GM18858 (cell line): ENCODE results near the gene BTG2.
"Not testable (repeated sequence)": the region's sequence is repeated elsewhere in the genome, so short reads cannot be mapped to it uniquely, and the experiment has no call there.

Experiments used
- ATAC-seq: cut with Tn5 transposase; IDR thresholded peaks from one replicate; pipeline ENCODE4 v1.9.1; 2021; ENCODE audit not compliant: unreplicated experiment

BTG2 gene

GRCh38 chr1:203314025-203314759 is 8.9 kb downstream of the BTG2 start:
- not testable (repeated sequence) for ATAC-seq

- ATAC-seq = no peak
Measured at GRCh38 chr1:203316626-203317093, 11.3 kb downstream of the BTG2 start.

- no peak for ATAC-seq
Measured at GRCh38 chr1:203317429-203318228, 12.3 kb downstream of the BTG2 start.

- ATAC-seq = no peak
Measured at GRCh38 chr1:203318229-203318517, 12.9 kb downstream of the BTG2 start.

- ATAC-seq = peak; percentile 45
Measured at GRCh38 chr1:203320591-203321272, 15.4 kb downstream of the BTG2 start.

- no peak for ATAC-seq
Measured at GRCh38 chr1:203321273-203322052, 16.1 kb downstream of the BTG2 start.

- no peak for ATAC-seq
Measured at GRCh38 chr1:203322500-203323179, 17.3 kb downstream of the BTG2 start.

- no peak for ATAC-seq
Measured at GRCh38 chr1:203323587-203323986, 18.3 kb downstream of the BTG2 start.

GRCh38 chr1:203324105-203325025 is 19.0 kb downstream of the BTG2 start:
- no peak for ATAC-seq

- ATAC-seq = no peak
Measured at GRCh38 chr1:203325026-203325417, 19.7 kb downstream of the BTG2 start.

- no peak for ATAC-seq
Measured at GRCh38 chr1:203325418-203326091, 20.2 kb downstream of the BTG2 start.

- peak; percentile 49 for ATAC-seq
Measured at GRCh38 chr1:203326830-203327683, 21.7 kb downstream of the BTG2 start.

GRCh38 chr1:203327684-203328457 is 22.6 kb downstream of the BTG2 start:
- peak; percentile 27 for ATAC-seq

GRCh38 chr1:203328714-203329122 is 23.4 kb downstream of the BTG2 start:
- no peak for ATAC-seq

- ATAC-seq = no peak
Measured at GRCh38 chr1:203331224-203331623, 25.9 kb downstream of the BTG2 start.

GRCh38 chr1:203335503-203335902 is 30.2 kb downstream of the BTG2 start:
- no peak for ATAC-seq

- no peak for ATAC-seq
Measured at GRCh38 chr1:203336097-203336496, 30.8 kb downstream of the BTG2 start.
